ENCODE measurements around the gene ARHGEF40. TPM values are rescaled to one million over a fixed set of nuclear protein-coding genes. Genes with fewer than 3 reads are reported as not detected.
A peak's percentile ranks its signal among the peaks of the same experiment; 100 is the strongest.

ARHGEF40 gene
- total RNA-seq, 1 experiment from 2014 or later, result 2.7 TPM

DNA sequence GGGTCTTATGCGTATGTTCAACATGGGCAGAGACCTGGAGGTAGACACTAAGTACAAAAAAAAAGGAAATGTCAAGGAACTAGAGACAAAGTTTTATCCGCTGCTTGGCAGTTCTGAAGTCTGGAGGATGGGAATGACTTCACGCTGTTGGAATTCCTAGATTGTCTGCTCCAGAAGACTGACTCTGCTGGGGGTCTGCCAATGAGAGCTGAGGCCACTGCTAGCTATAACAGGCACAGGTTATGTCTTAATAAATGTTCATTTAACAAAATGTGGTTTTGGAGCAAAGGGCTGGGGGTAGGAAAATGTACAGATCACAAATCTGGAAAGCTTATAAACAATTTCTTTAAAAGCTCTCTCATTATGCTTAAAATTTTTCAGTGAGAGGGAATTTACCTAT lies 6.6 kb upstream of the ARHGEF40 start:
- no peaks in the 10 kb centered on the region for H3K9me3 ChIP-seq (ENCODE audit: low read length)
- no peaks in the 10 kb centered on the region for H3F3A ChIP-seq (ENCODE audit: low read length, unreplicated experiment)
- H3K9ac ChIP-seq (ENCODE audit: low read length), result no peak overlapping the region
- H3K9me2 ChIP-seq (replicated peaks; ENCODE audit: low read length), result no peaks in the 10 kb centered on the region
- CTCF ChIA-PET, result interaction anchor here (0.6 to 0.7 kb wide), 2 partner anchors 22 to 49 kb away, joined by 3 read pairs; no protein-coding TSS in a partner anchor
- peak; percentile 47; the same call in 1 of the 2 replicates for ATAC-seq
- TF ChIP-seq, protein P1, sequence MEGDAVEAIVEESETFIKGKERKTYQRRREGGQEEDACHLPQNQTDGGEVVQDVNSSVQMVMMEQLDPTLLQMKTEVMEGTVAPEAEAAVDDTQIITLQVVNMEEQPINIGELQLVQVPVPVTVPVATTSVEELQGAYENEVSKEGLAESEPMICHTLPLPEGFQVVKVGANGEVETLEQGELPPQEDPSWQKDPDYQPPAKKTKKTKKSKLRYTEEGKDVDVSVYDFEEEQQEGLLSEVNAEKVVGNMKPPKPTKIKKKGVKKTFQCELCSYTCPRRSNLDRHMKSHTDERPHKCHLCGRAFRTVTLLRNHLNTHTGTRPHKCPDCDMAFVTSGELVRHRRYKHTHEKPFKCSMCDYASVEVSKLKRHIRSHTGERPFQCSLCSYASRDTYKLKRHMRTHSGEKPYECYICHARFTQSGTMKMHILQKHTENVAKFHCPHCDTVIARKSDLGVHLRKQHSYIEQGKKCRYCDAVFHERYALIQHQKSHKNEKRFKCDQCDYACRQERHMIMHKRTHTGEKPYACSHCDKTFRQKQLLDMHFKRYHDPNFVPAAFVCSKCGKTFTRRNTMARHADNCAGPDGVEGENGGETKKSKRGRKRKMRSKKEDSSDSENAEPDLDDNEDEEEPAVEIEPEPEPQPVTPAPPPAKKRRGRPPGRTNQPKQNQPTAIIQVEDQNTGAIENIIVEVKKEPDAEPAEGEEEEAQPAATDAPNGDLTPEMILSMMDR (conservative IDR thresholded peaks at IDR 0.05; ENCODE audit: low read depth, low read length), result no peak
- TF ChIP-seq EZH2phosphoT487 (IDR thresholded peaks at IDR 0.05; ENCODE audit: borderline replicate concordance, low read length) (no peak), EZH2 (IDR thresholded peaks at IDR 0.05; ENCODE audit: low read length, unreplicated experiment) (no peak)
- no peaks in the 10 kb centered on the region for H4K20me1 ChIP-seq (ENCODE audit: low read length)
- POLR2A ChIA-PET (ENCODE audit: unreplicated experiment), result no interaction called here
- no peaks in the 10 kb centered on the region for H3K79me2 ChIP-seq (ENCODE audit: low read length)
- H3K36me3 ChIP-seq (ENCODE audit: low read depth, low read length), result no peaks in the 10 kb centered on the region
- peaks cover 60% of the 10 kb centered on the region for H3K27me3 ChIP-seq (ENCODE audit: low read length)
- peak; percentile 43 for DNase-seq
- no peaks in the 10 kb centered on the region for H3K4me1 ChIP-seq (ENCODE audit: insufficient read depth, low read length)
- H3K4me3 ChIP-seq (ENCODE audit: low read length), result no peak overlapping the region
- intact Hi-C loops (cut with micrococcal nuclease), result no loop called here
- no peak overlapping the region for H3K4me2 ChIP-seq (ENCODE audit: low read length)
- H2AFZ ChIP-seq (ENCODE audit: low read length), result no peak overlapping the region
- BruUV-seq (replicated peaks), result no TSS peak
- no peak overlapping the region for H3K27ac ChIP-seq (ENCODE audit: low read length)

DNA sequence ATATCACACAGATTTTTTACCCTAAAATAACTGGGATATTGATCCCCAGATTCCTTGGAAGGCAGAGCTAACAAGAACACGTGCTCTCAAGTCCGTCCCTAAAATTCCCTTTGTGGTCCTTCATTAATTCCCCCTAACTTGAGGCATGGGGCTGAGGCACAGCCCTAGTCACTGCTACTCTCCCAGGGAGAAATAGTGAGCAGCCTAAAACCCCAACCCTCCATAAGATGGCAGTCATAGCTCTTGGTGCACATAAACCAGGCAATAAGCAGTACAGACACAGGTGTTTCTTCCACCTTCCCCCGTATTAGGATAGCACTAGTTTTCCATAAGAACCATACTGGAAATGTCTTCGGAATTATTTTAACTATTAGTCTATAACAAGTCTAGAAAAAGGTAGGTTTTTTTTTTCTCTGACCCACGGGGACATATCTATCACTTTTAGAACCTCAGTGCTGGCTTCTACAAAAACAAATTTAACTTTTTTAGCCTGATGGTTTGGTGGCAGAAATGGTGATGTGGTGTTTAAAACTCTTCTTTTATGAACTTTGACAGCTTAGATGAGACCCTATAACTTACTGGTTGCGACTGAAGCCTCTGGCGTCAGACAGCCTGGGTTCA lies 3.1 kb upstream of the ARHGEF40 start:
- Histone ChIP-seq H3K4me2 (ENCODE audit: low read length) (no peak overlapping the region), H3K4me1 (ENCODE audit: insufficient read depth, low read length) (peaks cover 6% of the 10 kb centered on the region; the same call in 1 of the 2 replicates), H3K9me3 (ENCODE audit: low read length) (no peaks in the 10 kb centered on the region), H3K9ac (ENCODE audit: low read length) (no peak overlapping the region), H3K27me3 (ENCODE audit: low read length) (peaks cover 68% of the 10 kb centered on the region), H3K27ac (ENCODE audit: low read length) (no peak overlapping the region), H3F3A (ENCODE audit: low read length, unreplicated experiment) (no peaks in the 10 kb centered on the region), H3K4me3 (ENCODE audit: low read length) (no peak overlapping the region), H2AFZ (ENCODE audit: low read length) (no peak overlapping the region), H3K36me3 (ENCODE audit: low read depth, low read length) (no peaks in the 10 kb centered on the region), H3K9me2 (replicated peaks; ENCODE audit: low read length) (no peaks in the 10 kb centered on the region), H3K79me2 (ENCODE audit: low read length) (no peaks in the 10 kb centered on the region), H4K20me1 (ENCODE audit: low read length) (no peaks in the 10 kb centered on the region)
- POLR2A ChIA-PET (ENCODE audit: unreplicated experiment), result no interaction called here
- no peak for TF ChIP-seq EZH2phosphoT487 (IDR thresholded peaks at IDR 0.05; ENCODE audit: borderline replicate concordance, low read length)
- TF ChIP-seq EZH2 (IDR thresholded peaks at IDR 0.05; ENCODE audit: low read length, unreplicated experiment), result no peak
- TF ChIP-seq, protein P1 (conservative IDR thresholded peaks at IDR 0.05; ENCODE audit: low read depth, low read length), result peak; percentile 47
- ATAC-seq (no peak), DNase-seq (peak; percentile 43)
- BruUV-seq (replicated peaks), result no TSS peak
- CTCF ChIA-PET, result interaction anchor here (0.9 to 1.2 kb wide), 4 partner anchors 21 to 38 kb away, joined by 3 to 8 read pairs (median 4); no protein-coding TSS in a partner anchor
- intact Hi-C loops (cut with micrococcal nuclease), result no loop called here
